ENCODE results near the gene MDM4. TPM values are rescaled to one million over a fixed set of nuclear protein-coding genes. Genes with fewer than 3 reads are reported as not detected.

Gene MDM4
- polyA plus RNA-seq, 4 donors, result 4.1 to 38.5 (median 6.6) TPM

DNA sequence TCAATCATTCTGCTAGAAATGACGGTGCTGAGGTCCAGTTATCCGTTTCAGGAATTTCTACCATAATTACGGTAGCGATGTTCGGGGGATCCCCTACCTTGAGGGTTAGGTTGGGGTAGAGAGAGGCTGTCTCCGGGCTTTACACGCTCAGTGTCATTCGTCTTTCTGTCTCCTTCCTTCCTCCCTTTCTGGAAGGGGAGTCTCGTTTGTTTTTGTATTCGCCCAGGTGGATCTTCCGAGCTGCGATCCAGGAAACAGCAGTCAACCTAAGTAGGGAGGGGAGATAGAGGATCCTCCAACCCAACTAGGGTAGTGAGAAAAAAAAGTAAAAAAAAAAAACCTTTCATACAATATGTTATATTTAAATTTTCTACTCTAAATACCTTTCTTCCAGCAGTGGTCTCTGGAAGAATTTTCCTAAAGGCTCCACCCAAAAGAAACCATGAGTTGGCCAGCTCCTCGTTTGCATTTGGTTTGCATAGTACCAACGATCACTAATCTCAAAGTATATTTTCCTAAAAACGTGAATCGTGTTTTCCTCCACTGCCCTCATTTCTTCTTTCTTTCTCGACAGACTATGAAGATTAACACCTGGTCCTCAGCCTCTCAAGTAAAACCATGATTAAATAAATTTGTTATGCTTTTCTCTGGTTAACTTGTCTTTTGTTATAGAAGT, 21.0 kb upstream of the MDM4 start:
- WGBS, 3 donors, result 1 to 3% (median 3%) methylated on average over 17 of the region's 17 CpGs
- peaks cover 0 to 3% (median 0%) of the 10 kb centered on the region in 3 donors for H3K36me3 ChIP-seq (ENCODE audit: control insufficient read depth in 3 of 3, insufficient read depth in 2 of 3, low read depth in 1 of 3, low read length in 3 of 3)
- peak in 1 of 2 donors; percentile 29 for DNase-seq
- peaks cover 0 to 27% (median 4%) of the 10 kb centered on the region in 3 donors for H3K4me1 ChIP-seq (ENCODE audit: control insufficient read depth in 3 of 3, insufficient read depth in 2 of 3, low read depth in 1 of 3, low read length in 2 of 3)
- peak overlapping the region; percentile 75 to 85 (median 80) for H3K4me3 ChIP-seq (ENCODE audit: low read depth in 1 of 3, low read length in 3 of 3)
- peaks cover 0 to 4% of the 10 kb centered on the region in 2 donors for H3K9me3 ChIP-seq (ENCODE audit: control insufficient read depth in 2 of 2, insufficient read depth in 1 of 2, low read depth in 1 of 2, low read length in 1 of 2)
- H3K27ac ChIP-seq (ENCODE audit: low read depth in 1 of 3, low read length in 2 of 3), result peak overlapping the region; percentile 96 to 98 (median 97)
- FAIRE-seq, result no peak
- no peaks in the 10 kb centered on the region for H3K27me3 ChIP-seq (ENCODE audit: control insufficient read depth in 3 of 3, insufficient read depth in 3 of 3, low read length in 3 of 3)

DNA sequence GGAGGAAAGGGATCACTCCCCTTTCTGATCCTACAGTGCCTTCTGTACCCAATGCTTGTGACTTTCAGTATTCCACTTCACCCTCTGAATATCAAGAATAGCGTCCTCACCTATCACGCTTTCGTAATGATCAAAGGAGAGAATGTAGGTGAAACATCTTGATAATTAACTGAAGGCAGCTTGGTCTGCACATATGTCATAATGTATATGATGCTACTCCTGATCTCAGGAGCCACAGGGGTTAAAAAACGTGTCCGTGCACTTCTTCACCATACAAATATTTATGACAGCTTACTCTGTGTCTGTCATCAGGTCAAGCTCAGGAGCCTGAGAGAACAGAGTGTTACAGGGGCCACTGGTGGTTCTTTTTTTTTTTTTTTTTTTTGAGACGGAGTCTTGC, 20.4 kb upstream of the MDM4 start:
- no peaks in the 10 kb centered on the region for H3K36me3 ChIP-seq (ENCODE audit: control insufficient read depth in 3 of 3, insufficient read depth in 2 of 3, low read depth in 1 of 3, low read length in 3 of 3)
- whole genome bisulfite sequencing, 3 donors, result 10 to 37% (median 30%) methylated on average over 5 of the region's 6 CpGs
- peak overlapping the region in 2 of 3 donors; percentile 17 to 44 for H3K27ac ChIP-seq (ENCODE audit: low read depth in 1 of 3, low read length in 2 of 3)
- H3K4me1 ChIP-seq (ENCODE audit: control insufficient read depth in 3 of 3, insufficient read depth in 2 of 3, low read depth in 1 of 3, low read length in 2 of 3), result peaks cover 0 to 27% (median 4%) of the 10 kb centered on the region in 3 donors
- H3K27me3 ChIP-seq (ENCODE audit: control insufficient read depth in 3 of 3, insufficient read depth in 3 of 3, low read length in 3 of 3), result no peaks in the 10 kb centered on the region
- peak overlapping the region in 1 of 3 donors; percentile 85 for H3K4me3 ChIP-seq (ENCODE audit: low read depth in 1 of 3, low read length in 3 of 3)
- DNase-seq, result peak; percentile 34 to 35
- FAIRE-seq, result no peak
- peaks cover 0 to 4% of the 10 kb centered on the region in 2 donors for H3K9me3 ChIP-seq (ENCODE audit: control insufficient read depth in 2 of 2, insufficient read depth in 1 of 2, low read depth in 1 of 2, low read length in 1 of 2)

DNA sequence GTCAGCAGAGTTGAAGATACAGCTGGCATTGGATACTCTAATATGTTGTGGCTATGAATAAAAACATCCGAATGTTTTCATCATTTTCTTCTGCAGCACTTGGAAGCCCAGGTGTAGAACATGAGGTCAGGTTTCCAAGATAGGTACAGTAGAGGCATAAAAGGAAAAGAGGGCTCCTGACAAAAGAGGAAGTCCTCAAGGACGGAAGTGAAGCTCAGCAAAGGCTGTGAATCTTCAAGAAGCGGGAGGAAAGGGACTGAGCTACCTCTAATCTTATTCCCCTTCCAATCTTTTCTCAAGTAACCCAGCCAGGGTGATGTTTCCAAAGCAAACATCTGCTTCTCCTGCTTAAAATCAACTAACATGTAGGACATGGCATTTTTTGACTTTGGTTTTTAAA, 17.2 kb upstream of the MDM4 start:
- DNase-seq (no peak), FAIRE-seq (no peak)
- no peaks in the 10 kb centered on the region for H3K27me3 ChIP-seq (ENCODE audit: control insufficient read depth in 3 of 3, insufficient read depth in 3 of 3, low read length in 3 of 3)
- H3K4me3 ChIP-seq (ENCODE audit: low read depth in 1 of 3, low read length in 3 of 3), result no peak overlapping the region
- no peaks in the 10 kb centered on the region for H3K36me3 ChIP-seq (ENCODE audit: control insufficient read depth in 3 of 3, insufficient read depth in 2 of 3, low read depth in 1 of 3, low read length in 3 of 3)
- H3K27ac ChIP-seq (ENCODE audit: low read depth in 1 of 3, low read length in 2 of 3), result no peak overlapping the region
- H3K9me3 ChIP-seq (ENCODE audit: control insufficient read depth in 2 of 2, insufficient read depth in 1 of 2, low read depth in 1 of 2, low read length in 1 of 2), result peaks cover 0 to 4% of the 10 kb centered on the region in 2 donors
- 76 to 94% (median 87%) methylated on average over 3 of the region's 3 CpGs for WGBS, 3 donors
- peaks cover 0 to 6% (median 0%) of the 10 kb centered on the region in 3 donors for H3K4me1 ChIP-seq (ENCODE audit: control insufficient read depth in 3 of 3, insufficient read depth in 2 of 3, low read depth in 1 of 3, low read length in 2 of 3)

DNA sequence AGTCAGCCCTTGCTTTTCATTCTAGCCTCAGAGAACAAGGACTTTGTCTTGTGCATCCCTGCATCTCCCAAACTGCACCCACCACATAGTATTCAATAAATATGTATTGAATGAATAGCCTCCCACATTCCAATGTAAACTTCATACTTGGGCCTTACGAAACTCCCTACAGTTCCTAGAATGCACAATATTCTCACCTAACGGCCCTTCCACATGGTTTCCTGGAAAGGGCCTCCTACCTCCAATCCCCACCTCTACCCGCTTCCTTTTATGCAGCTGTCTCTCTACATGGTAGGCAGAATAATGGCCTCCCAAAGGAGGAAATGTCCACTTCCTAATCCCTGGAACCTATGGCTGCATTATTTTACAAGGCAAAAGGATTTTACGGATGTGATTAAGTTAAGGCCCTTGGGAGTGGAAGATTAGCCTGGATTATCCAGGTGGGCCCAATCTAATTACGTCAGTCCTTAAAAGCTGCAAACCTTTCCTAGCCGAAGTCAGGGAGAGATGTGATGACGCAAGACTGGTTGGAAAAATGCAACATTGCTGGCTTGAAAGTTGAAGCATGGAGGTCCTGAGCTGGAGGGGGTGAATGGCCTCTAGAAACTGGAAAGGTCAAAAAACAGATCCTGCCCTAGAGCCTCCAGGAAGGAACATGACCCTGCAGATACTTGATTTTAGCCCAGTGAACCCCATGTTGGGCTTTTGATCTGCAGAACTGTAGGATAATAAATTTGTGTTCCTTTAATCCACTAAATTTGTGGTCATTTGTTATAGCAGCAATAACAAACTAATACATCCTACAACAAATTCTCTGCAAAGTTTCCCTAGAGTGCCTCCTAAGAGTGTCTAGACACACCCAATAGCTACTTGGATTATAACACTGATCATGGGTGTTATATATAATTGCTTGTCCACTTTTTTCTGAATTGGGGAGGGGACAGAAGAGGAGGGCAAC, 16.4 kb upstream of the MDM4 start:
- Histone ChIP-seq H3K36me3 (ENCODE audit: control insufficient read depth in 3 of 3, insufficient read depth in 2 of 3, low read depth in 1 of 3, low read length in 3 of 3) (no peaks in the 10 kb centered on the region), H3K9me3 (ENCODE audit: control insufficient read depth in 2 of 2, insufficient read depth in 1 of 2, low read depth in 1 of 2, low read length in 1 of 2) (peaks cover 0 to 4% of the 10 kb centered on the region in 2 donors), H3K27ac (ENCODE audit: low read depth in 1 of 3, low read length in 2 of 3) (no peak overlapping the region), H3K27me3 (ENCODE audit: control insufficient read depth in 3 of 3, insufficient read depth in 3 of 3, low read length in 3 of 3) (no peaks in the 10 kb centered on the region), H3K4me3 (ENCODE audit: low read depth in 1 of 3, low read length in 3 of 3) (no peak overlapping the region), H3K4me1 (ENCODE audit: control insufficient read depth in 3 of 3, insufficient read depth in 2 of 3, low read depth in 1 of 3, low read length in 2 of 3) (peaks cover 0 to 6% (median 0%) of the 10 kb centered on the region in 3 donors)
- 86 to 95% (median 89%) methylated on average over 7 of the region's 7 CpGs for WGBS, 3 donors
- FAIRE-seq (no peak), DNase-seq (no peak)

DNA sequence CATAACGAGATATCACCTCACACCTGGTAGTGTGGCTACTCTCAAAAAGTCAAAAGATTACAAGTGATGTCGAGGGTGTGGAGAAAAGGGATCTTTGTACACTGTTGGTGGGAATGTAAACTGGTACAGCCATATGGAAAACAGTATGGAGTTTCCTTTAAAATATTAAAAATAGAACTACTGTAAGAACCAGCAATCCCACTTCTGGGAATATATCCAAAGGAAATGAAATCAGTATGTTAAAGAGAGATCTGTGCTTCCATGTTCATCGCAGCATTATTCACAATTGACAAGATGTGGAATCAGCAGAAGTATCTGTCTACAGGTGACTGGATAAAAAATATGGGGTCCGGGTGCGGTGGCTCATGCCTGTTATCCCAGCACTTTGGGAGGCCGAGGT, 14.0 kb upstream of the MDM4 start:
- no peak for FAIRE-seq
- DNase-seq, result no peak
- Histone ChIP-seq H3K4me1 (ENCODE audit: control insufficient read depth in 3 of 3, insufficient read depth in 2 of 3, low read depth in 1 of 3, low read length in 2 of 3) (peaks cover 0 to 4% (median 0%) of the 10 kb centered on the region in 3 donors), H3K27ac (ENCODE audit: low read depth in 1 of 3, low read length in 2 of 3) (no peak overlapping the region), H3K36me3 (ENCODE audit: control insufficient read depth in 3 of 3, insufficient read depth in 2 of 3, low read depth in 1 of 3, low read length in 3 of 3) (no peaks in the 10 kb centered on the region), H3K4me3 (ENCODE audit: low read depth in 1 of 3, low read length in 3 of 3) (no peak overlapping the region), H3K27me3 (ENCODE audit: control insufficient read depth in 3 of 3, insufficient read depth in 3 of 3, low read length in 3 of 3) (no peaks in the 10 kb centered on the region), H3K9me3 (ENCODE audit: control insufficient read depth in 2 of 2, insufficient read depth in 1 of 2, low read depth in 1 of 2, low read length in 1 of 2) (peaks cover 0 to 4% of the 10 kb centered on the region in 2 donors)
- WGBS, 3 donors, result 79 to 80% (median 79%) methylated on average over 6 of the region's 6 CpGs

DNA sequence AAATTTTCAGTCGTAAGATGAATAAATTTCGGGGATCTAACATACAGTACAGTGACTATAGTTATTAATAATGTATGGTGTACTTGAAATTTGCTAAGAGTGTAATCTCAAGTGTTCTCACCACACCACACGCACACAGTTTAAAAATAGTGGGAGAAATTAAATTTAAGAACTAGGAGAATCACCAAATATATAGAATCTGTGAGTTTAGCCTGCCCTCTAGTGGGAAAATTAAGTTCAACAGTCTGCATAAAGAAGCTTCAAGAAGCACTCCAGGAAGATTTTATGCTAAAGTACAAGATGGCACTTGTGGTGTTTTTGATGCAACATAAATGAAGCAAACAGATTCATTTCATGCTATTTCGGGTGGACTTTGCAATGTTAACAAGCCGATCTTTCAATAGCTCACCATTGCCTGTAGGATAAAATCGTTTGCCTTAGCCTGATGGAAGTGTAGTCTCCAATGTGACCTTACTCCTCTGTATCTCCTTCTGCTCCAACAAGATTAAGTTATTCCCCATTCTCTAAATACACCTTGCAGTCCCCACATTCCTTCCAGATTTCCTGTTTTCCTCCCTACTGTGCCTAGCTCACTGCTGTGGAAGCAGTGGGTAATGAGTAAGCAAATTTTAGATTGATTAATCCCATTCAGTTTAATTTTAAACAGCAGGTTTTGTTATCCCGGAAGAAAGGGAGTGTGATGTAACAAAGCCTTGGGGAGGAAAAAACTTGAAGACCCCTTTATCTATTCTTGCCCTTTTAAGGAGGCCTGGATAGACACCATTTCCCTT, 12.9 kb upstream of the MDM4 start:
- no peak for FAIRE-seq
- no peak overlapping the region for H3K27ac ChIP-seq (ENCODE audit: low read depth in 1 of 3, low read length in 2 of 3)
- H3K4me1 ChIP-seq (ENCODE audit: control insufficient read depth in 3 of 3, insufficient read depth in 2 of 3, low read depth in 1 of 3, low read length in 2 of 3), result peaks cover 0 to 7% (median 0%) of the 10 kb centered on the region in 3 donors
- whole genome bisulfite sequencing, 3 donors, result 23 to 28% (median 25%) methylated on average over 7 of the region's 7 CpGs
- no peak overlapping the region for H3K4me3 ChIP-seq (ENCODE audit: low read depth in 1 of 3, low read length in 3 of 3)
- DNase-seq, result peak; percentile 82 to 85
- no peaks in the 10 kb centered on the region for H3K27me3 ChIP-seq (ENCODE audit: control insufficient read depth in 3 of 3, insufficient read depth in 3 of 3, low read length in 3 of 3)
- no peaks in the 10 kb centered on the region for H3K36me3 ChIP-seq (ENCODE audit: control insufficient read depth in 3 of 3, insufficient read depth in 2 of 3, low read depth in 1 of 3, low read length in 3 of 3)
- peaks cover 0 to 4% of the 10 kb centered on the region in 2 donors for H3K9me3 ChIP-seq (ENCODE audit: control insufficient read depth in 2 of 2, insufficient read depth in 1 of 2, low read depth in 1 of 2, low read length in 1 of 2)

DNA sequence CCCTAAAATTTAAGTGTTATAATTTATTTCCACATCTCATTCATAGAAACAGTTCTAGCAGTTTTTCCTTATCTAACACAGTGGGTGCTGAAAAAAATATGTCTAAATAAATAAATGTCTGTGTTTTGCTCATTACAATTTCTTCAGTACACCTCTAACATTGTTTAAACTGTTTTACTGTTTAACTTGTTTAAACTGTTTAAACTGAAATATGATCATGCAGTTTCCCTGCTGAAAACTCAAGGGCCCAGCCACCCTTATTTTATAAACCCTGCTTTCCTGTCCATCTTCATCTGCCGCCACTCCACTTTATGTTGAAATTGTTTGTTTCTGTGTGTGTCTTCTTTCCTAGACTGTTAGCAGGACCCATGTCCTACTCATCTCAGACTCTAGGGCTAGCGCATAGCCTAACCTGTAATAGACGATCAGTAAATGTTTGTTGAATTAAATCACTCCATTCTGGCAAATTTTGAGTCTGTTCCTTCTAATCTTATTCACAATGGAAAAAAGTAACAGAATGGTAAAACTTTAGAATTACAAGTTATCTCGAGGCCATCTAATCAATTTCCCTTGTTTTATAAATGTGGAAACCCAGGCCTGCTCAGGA, 12.2 kb upstream of the MDM4 start:
- Histone ChIP-seq H3K4me1 (ENCODE audit: control insufficient read depth in 3 of 3, insufficient read depth in 2 of 3, low read depth in 1 of 3, low read length in 2 of 3) (peaks cover 0 to 7% (median 0%) of the 10 kb centered on the region in 3 donors), H3K27me3 (ENCODE audit: control insufficient read depth in 3 of 3, insufficient read depth in 3 of 3, low read length in 3 of 3) (no peaks in the 10 kb centered on the region), H3K36me3 (ENCODE audit: control insufficient read depth in 3 of 3, insufficient read depth in 2 of 3, low read depth in 1 of 3, low read length in 3 of 3) (no peaks in the 10 kb centered on the region), H3K27ac (ENCODE audit: low read depth in 1 of 3, low read length in 2 of 3) (no peak overlapping the region), H3K4me3 (ENCODE audit: low read depth in 1 of 3, low read length in 3 of 3) (no peak overlapping the region), H3K9me3 (ENCODE audit: control insufficient read depth in 2 of 2, insufficient read depth in 1 of 2, low read depth in 1 of 2, low read length in 1 of 2) (peaks cover 0 to 4% of the 10 kb centered on the region in 2 donors)
- 87 to 92% (median 88%) methylated on average over 4 of the region's 4 CpGs for whole genome bisulfite sequencing, 3 donors
- no peak for FAIRE-seq
- no peak for DNase-seq

Data from small intestine (tissue), 7 donors.